RPMI7951 (cell line): ENCODE measurements around the gene MAGI1. TPM values are rescaled to one million over a fixed set of nuclear protein-coding genes. Genes with fewer than 3 reads are reported as not detected.
A peak's percentile ranks its signal among the peaks of the same experiment; 100 is the strongest.

Experiments used
- DNase-seq: peaks from one replicate; pipeline ENCODE4 v3.0.0-alpha.2; 2012; ENCODE audit warnings: low read depth
- total RNA-seq: library from RNA; depleted of rRNA; stranded (reverse); fragments of >200 nt; shearing (Covaris generic); gene quantifications from 2 replicates; pipeline ENCODE4 v1.2.3, GENCODE V29; 2014

MAGI1 gene
- total RNA-seq, 1 experiment from 2014 or later: 4.1 TPM

- DNase-seq: no peak
These were observed 231.5 kb downstream of the MAGI1 start for GRCh38 chr3:65807225-65807624.

- DNase-seq: no peak
These were observed 232.1 kb downstream of the MAGI1 start for GRCh38 chr3:65806600-65806999.

- DNase-seq: no peak
These were observed 242.0 kb downstream of the MAGI1 start for GRCh38 chr3:65796676-65797075.

- no peak for DNase-seq
These were observed 243.6 kb downstream of the MAGI1 start for GRCh38 chr3:65795166-65795565.

GRCh38 chr3:65793495-65794200, 245.1 kb downstream of the MAGI1 start:
- DNase-seq: peak; percentile 53

DNA sequence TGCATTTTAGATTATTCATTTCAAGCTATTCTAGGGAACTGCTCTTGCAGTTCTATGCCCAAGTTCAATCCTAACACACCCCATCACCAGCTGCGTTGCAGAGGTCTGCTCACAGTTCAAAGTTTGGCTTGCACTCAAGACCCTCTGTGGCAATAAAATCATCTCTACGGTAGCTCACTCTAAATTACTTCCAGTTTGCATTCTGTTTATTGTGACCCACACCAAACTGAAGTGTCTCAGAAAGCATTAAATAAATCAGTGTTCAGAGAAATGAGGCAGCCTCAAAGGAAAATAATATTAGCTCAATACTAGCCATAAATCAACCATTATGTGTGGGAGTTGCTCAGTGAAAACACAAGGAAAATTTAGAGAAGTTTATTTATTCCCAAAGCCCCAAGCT, 250.3 kb downstream of the MAGI1 start:
- no peak for DNase-seq

GRCh38 chr3:65787827-65788226, 250.9 kb downstream of the MAGI1 start:
- DNase-seq: no peak

- no peak for DNase-seq
These were observed 251.4 kb downstream of the MAGI1 start for GRCh38 chr3:65787340-65787739.

DNA sequence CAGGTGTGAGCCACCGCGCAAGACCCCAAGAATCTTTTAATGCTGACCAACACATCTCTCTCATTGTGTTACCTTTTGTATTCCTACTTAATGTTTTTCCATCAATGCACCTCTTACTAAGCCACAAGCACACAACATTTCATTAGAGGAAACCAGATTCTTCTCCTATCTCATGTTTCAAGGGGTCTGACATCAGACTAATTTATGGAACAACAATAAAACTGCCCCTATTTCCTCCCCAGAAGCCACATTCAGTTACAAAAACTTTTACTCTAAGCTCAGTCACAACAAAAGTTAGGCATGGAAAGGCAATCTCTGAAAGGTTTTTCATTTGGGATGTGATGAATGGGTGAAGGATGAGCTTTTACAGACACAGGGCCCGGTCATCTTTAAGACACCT, 251.8 kb downstream of the MAGI1 start:
- DNase-seq: no peak

GRCh38 chr3:65785065-65785645, 253.6 kb downstream of the MAGI1 start:
- DNase-seq: peak; percentile 62

- peak; percentile 12 for DNase-seq
These were observed 255.6 kb downstream of the MAGI1 start for GRCh38 chr3:65783117-65783516.

- no peak for DNase-seq
These were observed 257.1 kb downstream of the MAGI1 start for GRCh38 chr3:65781594-65781993.

- no peak for DNase-seq
These were observed 259.3 kb downstream of the MAGI1 start for GRCh38 chr3:65779390-65779789.

GRCh38 chr3:65778968-65779367, 259.8 kb downstream of the MAGI1 start:
- DNase-seq: peak; percentile 67

- no peak for DNase-seq
These were observed 261.7 kb downstream of the MAGI1 start for GRCh38 chr3:65777050-65777449.

DNA sequence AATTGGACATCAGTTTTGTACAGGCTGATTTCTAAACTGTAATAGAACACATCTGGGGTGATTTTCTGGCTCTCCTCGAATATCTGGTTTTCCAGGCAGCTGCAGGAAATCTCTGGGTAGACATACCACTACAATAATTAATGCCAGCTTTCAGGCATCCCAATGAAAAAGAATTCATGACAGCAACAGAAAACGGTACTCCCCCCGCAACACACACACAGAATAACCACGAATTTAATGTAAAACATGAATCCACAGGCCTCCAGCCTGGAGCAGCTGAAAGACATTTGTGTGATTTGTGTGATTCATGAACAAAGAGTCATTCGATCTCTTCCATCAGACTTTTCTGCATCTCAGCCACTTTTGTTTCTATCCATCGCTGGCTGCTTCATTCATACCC, 262.2 kb downstream of the MAGI1 start:
- DNase-seq: peak; percentile 70

GRCh38 chr3:65776081-65776480, 262.6 kb downstream of the MAGI1 start:
- DNase-seq: no peak

- DNase-seq: no peak
These were observed 266.0 kb downstream of the MAGI1 start for GRCh38 chr3:65772758-65773157.

DNA sequence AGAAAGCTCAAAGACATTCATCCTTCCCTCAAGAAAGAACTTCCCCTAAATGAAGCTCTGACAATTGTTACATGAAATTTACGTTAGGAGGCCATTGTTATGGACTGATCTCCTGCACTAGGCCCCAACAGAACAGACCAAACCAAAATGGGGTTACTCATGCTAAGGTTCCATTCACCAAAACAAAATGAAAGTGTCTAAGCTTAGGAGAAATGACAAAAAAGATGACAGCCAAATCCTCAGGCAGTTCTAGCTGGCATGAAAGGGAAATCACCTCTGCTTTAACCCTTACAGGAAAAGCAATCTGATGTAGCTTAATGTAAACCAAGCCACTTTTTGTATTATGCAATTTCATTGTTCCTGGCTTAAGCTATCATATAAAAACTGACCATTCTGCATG, 271.2 kb downstream of the MAGI1 start:
- DNase-seq: no peak

DNA sequence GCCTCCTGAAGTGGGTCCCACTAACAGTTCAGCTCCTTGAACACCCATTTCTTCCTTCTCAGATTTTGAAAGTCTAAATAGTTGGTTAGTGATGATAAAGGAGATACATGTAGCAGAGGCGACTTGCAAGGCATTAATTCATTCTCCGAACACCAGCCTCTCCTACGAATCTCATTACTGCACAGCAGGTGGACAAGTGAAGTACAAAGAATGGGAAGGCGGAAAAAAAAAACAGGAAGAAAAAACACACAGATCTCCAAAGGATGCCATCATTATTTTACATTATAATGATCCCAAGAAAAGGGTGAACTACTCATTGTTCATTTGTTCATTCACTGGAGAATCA, 276.5 kb downstream of the MAGI1 start:
- DNase-seq: no peak

DNA sequence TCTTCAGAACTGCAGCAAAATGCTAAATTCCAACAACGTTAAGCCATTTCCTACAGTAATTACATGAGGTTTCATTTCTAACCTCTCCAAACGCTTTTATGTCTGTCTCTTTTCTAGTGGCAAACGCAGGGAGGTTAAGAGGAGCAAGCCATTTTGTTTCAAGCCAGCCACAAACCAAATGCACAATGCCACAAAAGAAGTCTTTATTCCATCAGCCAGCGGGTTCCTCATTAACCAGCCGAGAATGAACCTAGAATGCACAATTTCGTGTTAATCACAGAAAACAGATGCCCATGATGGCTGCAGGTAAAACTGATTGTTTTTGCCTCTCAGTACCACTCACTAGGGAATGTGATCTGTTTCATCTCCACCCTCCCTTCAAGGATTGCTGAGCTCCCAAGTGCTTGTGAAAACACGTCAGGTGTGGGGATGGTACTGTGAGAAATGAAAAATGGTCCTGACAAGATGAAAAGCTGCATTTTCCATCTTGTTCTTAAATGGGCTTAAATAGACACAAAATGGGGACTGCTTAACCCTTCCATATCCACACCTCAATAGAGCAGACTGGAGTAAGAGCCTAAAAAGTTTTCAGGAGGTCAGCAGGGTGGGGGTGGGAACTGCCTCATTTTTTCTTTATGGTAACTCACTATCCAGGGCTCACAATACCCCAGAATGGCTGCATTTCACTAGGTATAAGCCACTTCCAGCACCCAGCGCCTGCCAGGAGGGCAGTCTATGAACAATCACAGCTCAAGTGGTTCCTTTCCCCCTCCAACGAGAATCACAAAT, 277.1 kb downstream of the MAGI1 start:
- no peak for DNase-seq

DNA sequence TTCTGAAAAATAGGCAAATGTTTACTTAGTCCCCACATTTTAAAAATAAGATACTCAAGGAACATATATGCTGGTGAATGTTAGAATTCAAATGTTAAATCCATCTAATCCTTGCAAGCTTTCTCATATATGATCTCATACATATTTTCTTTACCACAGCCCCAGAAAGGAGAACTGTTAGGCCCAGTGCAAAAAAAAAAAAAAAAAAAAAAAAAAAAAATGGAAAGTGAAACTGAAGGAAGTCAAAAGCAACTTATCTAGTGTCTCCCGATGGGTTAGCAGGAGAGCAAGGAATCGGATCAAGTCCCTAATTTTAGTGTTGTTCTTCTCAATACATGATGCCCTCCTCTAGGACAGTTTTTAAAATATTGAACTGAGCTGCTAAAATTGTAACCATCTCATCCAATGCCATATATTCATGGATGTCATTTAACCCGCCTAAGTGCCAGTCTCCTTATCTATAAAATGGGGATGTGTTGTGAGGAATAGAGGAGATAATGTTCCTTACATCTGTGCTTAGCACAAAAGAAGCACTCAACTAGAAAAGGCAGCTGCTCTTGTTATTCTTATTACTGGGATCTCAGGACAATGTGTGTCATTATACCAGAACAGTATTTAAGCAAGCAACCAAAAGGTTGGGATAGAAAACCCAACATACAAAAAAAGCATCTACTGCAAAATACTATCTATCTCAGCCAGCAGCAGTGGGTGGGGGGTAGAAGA, 279.7 kb downstream of the MAGI1 start:
- peak; percentile 28 for DNase-seq
